ENCODE measurements around the gene DIPK1B. TPM values are rescaled to one million over a fixed set of nuclear protein-coding genes. Genes with fewer than 3 reads are reported as not detected.

Gene DIPK1B
- total RNA-seq, 1 experiment from 2014 or later: 45.4 TPM

- TF ChIP-seq, protein P1, sequence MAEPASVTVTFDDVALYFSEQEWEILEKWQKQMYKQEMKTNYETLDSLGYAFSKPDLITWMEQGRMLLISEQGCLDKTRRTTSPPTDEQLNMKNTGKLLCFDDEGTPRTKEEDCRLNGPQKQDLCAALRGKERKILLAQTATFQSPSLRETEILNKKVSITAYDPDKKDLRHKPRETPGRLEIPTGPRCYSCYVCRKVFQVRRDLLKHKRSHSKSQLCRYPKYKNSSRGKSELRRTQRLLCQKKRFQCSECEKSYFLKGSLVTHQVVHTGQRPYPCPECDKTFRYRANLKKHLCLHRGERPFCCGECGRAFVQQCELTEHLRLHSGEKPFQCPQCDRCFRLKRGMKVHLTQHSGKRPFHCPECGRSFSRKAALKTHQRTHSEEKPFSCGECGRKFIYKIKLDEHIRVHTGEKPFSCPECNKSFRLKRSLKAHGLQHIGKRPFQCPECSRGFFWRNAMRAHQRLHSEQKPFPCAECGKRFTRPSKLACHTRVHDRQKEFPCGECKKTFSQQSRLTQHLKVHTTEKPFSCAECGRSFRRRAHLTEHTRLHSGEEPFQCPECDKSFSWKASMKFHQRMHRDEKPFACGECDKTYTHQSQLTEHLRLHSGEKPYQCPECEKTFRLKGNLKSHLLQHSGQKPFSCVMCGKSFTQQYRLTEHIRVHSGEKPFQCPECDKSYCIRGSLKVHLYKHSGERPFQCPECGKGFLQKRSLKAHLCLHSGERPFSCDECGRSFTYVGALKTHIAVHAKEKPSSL (CRISPR knock-in tag; conservative IDR thresholded peaks at IDR 0.05): no peak
- TF ChIP-seq MLX (CRISPR knock-in tag; IDR thresholded peaks at IDR 0.05) (no peak), PRRX2 (CRISPR knock-in tag; IDR thresholded peaks at IDR 0.05) (no peak), ZNF416 (CRISPR knock-in tag; IDR thresholded peaks at IDR 0.05) (no peak), FOXK1 (CRISPR knock-in tag; IDR thresholded peaks at IDR 0.05) (no peak)
Measured at GRCh38 chr9:136678034-136678433, 34.3 kb upstream of the DIPK1B start (continued).

DNA sequence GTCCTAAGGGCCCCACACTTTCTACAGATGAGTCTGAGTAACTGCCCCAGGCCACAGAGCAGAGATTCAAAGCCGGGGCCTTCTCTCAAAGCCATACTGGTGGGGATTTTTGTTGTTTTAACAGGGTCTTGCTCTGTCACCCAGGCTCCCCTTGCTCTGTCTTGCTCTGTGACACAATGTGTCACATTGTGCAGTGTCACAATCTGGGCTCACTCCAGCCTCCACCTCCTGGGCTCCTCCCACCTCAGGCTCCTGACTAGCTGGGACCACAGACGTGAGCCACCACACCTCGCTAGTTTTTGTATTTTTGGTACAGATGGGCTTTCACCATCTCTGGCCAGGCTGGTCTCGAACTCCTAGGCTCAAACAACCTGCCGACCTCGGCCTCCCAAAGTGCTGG, 33.7 kb upstream of the DIPK1B start:
- ChIA-PET POLR2A (no interaction called here), CTCF (interaction anchor here (0.6 kb wide), 1 partner anchor 132 kb away, joined by 3 read pairs; no protein-coding TSS in a partner anchor)
- H3K27ac Mint-ChIP-seq: no peak overlapping the region
- H3K36me3 Mint-ChIP-seq: no peaks in the 10 kb centered on the region
- H3K9me3 Mint-ChIP-seq: no peaks in the 10 kb centered on the region
- ATAC-seq (no peak), DNase-seq (ENCODE audit: low spot score) (no peak)
- TF ChIP-seq, protein P2, sequence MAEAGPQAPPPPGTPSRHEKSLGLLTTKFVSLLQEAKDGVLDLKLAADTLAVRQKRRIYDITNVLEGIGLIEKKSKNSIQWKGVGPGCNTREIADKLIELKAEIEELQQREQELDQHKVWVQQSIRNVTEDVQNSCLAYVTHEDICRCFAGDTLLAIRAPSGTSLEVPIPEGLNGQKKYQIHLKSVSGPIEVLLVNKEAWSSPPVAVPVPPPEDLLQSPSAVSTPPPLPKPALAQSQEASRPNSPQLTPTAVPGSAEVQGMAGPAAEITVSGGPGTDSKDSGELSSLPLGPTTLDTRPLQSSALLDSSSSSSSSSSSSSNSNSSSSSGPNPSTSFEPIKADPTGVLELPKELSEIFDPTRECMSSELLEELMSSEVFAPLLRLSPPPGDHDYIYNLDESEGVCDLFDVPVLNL (CRISPR knock-in tag; IDR thresholded peaks at IDR 0.05; ENCODE audit: borderline replicate concordance, low read depth): no peak
- no peak for TF ChIP-seq NFE2L1 (CRISPR knock-in tag; IDR thresholded peaks at IDR 0.05)
- no peak for TF ChIP-seq CREM (CRISPR knock-in tag; IDR thresholded peaks at IDR 0.05)
- no peak for TF ChIP-seq ATF1 (CRISPR knock-in tag; IDR thresholded peaks at IDR 0.05)
- no peak for TF ChIP-seq JUN (CRISPR knock-in tag; IDR thresholded peaks at IDR 0.05)
- TF ChIP-seq E2F1 (CRISPR knock-in tag; IDR thresholded peaks at IDR 0.05): no peak
- TF ChIP-seq MXD4 (CRISPR knock-in tag; IDR thresholded peaks at IDR 0.05; ENCODE audit: borderline replicate concordance): no peak
- no peak for TF ChIP-seq ATF2 (CRISPR knock-in tag; IDR thresholded peaks at IDR 0.05; ENCODE audit: borderline replicate concordance, low read depth)
- TF ChIP-seq ZBTB21 (CRISPR knock-in tag; IDR thresholded peaks at IDR 0.05; ENCODE audit: borderline replicate concordance): no peak
- H3K4me1 Mint-ChIP-seq: peaks cover 5% of the 10 kb centered on the region; the same call in 1 of the 2 replicates
- H3K27me3 Mint-ChIP-seq (ENCODE audit: low read depth): no peaks in the 10 kb centered on the region
- H3K4me3 Mint-ChIP-seq: no peak overlapping the region

GRCh38 chr9:136679431-136679941, 32.9 kb upstream of the DIPK1B start:
- H3K27ac Mint-ChIP-seq: no peak overlapping the region
- H3K9me3 Mint-ChIP-seq: no peaks in the 10 kb centered on the region
- ChIA-PET CTCF (interaction anchor here (1.4 to 9.6 kb wide), 2 partner anchors 7 to 14 kb away, joined by 5 to 103 read pairs; no protein-coding TSS in a partner anchor), POLR2A (no interaction called here)
- peaks cover 5% of the 10 kb centered on the region; the same call in 1 of the 2 replicates for H3K4me1 Mint-ChIP-seq
- no peak overlapping the region for H3K4me3 Mint-ChIP-seq
- ATAC-seq (no peak), DNase-seq (ENCODE audit: low spot score) (no peak)
- H3K36me3 Mint-ChIP-seq: no peaks in the 10 kb centered on the region
- H3K27me3 Mint-ChIP-seq (ENCODE audit: low read depth): no peaks in the 10 kb centered on the region
- TF ChIP-seq MLX (CRISPR knock-in tag; IDR thresholded peaks at IDR 0.05) (no peak), SMAD4 (CRISPR knock-in tag; IDR thresholded peaks at IDR 0.05) (no peak), GABPB1 (CRISPR knock-in tag; IDR thresholded peaks at IDR 0.05) (no peak), E2F1 (CRISPR knock-in tag; IDR thresholded peaks at IDR 0.05) (no peak), FOXJ3 (CRISPR knock-in tag; IDR thresholded peaks at IDR 0.05; ENCODE audit: borderline replicate concordance) (no peak), MXD4 (CRISPR knock-in tag; IDR thresholded peaks at IDR 0.05; ENCODE audit: borderline replicate concordance) (no peak), USF1 (CRISPR knock-in tag; IDR thresholded peaks at IDR 0.05) (no peak), NR1H2 (CRISPR knock-in tag; IDR thresholded peaks at IDR 0.05) (no peak)
- TF ChIP-seq, protein P3, sequence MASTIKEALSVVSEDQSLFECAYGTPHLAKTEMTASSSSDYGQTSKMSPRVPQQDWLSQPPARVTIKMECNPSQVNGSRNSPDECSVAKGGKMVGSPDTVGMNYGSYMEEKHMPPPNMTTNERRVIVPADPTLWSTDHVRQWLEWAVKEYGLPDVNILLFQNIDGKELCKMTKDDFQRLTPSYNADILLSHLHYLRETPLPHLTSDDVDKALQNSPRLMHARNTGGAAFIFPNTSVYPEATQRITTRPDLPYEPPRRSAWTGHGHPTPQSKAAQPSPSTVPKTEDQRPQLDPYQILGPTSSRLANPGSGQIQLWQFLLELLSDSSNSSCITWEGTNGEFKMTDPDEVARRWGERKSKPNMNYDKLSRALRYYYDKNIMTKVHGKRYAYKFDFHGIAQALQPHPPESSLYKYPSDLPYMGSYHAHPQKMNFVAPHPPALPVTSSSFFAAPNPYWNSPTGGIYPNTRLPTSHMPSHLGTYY (CRISPR knock-in tag; IDR thresholded peaks at IDR 0.05): no peak
